Measurements from ENCODE around the gene NTM. TPM values are rescaled to one million over a fixed set of nuclear protein-coding genes. Genes with fewer than 3 reads are reported as not detected.

NTM gene
- total RNA-seq, 1 experiment from 2014 or later: not detected

GRCh38 chr11:132332521-132332920, 962.1 kb downstream of the NTM start (continued):
- TF ChIP-seq EZH2phosphoT487 (IDR thresholded peaks at IDR 0.05; ENCODE audit: borderline replicate concordance) (no peak), ZNF274 (IDR thresholded peaks at IDR 0.05; ENCODE audit: low read depth, low read length) (no peak), RAD21 (IDR thresholded peaks at IDR 0.05; ENCODE audit: low read depth) (no peak), ELF1 (IDR thresholded peaks at IDR 0.05; ENCODE audit: borderline replicate concordance, low read depth) (no peak), CBX3 (IDR thresholded peaks at IDR 0.05; ENCODE audit: low read depth) (no peak), POLR2AphosphoS5 (IDR thresholded peaks at IDR 0.05; ENCODE audit: low read depth, low read length) (no peak), JUND (IDR thresholded peaks at IDR 0.05) (no peak), TCF7L2 (IDR thresholded peaks at IDR 0.05; ENCODE audit: borderline replicate concordance, extremely low read depth, insufficient read depth, insufficient read length) (no peak)

GRCh38 chr11:132334769-132335280, 964.4 kb downstream of the NTM start:
- H3K9me2 ChIP-seq (ENCODE audit: insufficient read depth): no peaks in the 10 kb centered on the region
- no TSS peak for BruUV-seq (replicated peaks)
- no peaks in the 10 kb centered on the region for H3K79me2 ChIP-seq (ENCODE audit: insufficient read depth, low read length)
- no peak overlapping the region for H2AFZ ChIP-seq (ENCODE audit: low read depth, low read length, poor library complexity, severe bottlenecking)
- ChIA-PET POLR2A (no interaction called here), CTCF (no interaction called here), RAD21 (ENCODE audit: low non-redundant PET in 1 of 2, low total read pairs in 2 of 2, uncharacterized antibody in 2 of 2, unreplicated experiment in 2 of 2) (no interaction called here)
- intact Hi-C loops (cut with micrococcal nuclease): no loop called here
- H3K36me3 ChIP-seq (ENCODE audit: control insufficient read depth in 1 of 2, insufficient read depth in 2 of 2, low read length in 2 of 2): no peaks in the 10 kb centered on the region
- peaks cover 0 to 17% of the 10 kb centered on the region in 2 experiments; a peak in 2 of 4 replicates for H3K9me3 ChIP-seq (ENCODE audit: control insufficient read depth in 1 of 2, insufficient read depth in 1 of 2, low read depth in 1 of 2, low read length in 2 of 2)
- no peak overlapping the region for H3K9ac ChIP-seq (ENCODE audit: low read length)
- H3K4me2 ChIP-seq (ENCODE audit: low read length): no peak overlapping the region
- H3K27ac ChIP-seq (ENCODE audit: low read depth, low read length): no peak overlapping the region
- DNase-seq (ENCODE audit: low read depth, low spot score) (no peak), ATAC-seq (no peak)
- no peaks in the 10 kb centered on the region for H3K4me1 ChIP-seq (ENCODE audit: control insufficient read depth in 1 of 2, insufficient read depth in 2 of 2, low read length in 2 of 2)
- H3K27me3 ChIP-seq (ENCODE audit: insufficient read depth, low read length): no peaks in the 10 kb centered on the region
- no peaks in the 10 kb centered on the region for H4K20me1 ChIP-seq (ENCODE audit: insufficient read depth)
- TF ChIP-seq FOSL1 (IDR thresholded peaks at IDR 0.05; ENCODE audit: low read depth) (no peak), ELF1 (IDR thresholded peaks at IDR 0.05; ENCODE audit: borderline replicate concordance, low read depth) (no peak), CBX3 (IDR thresholded peaks at IDR 0.05; ENCODE audit: low read depth) (no peak), ATF3 (IDR thresholded peaks at IDR 0.05) (no peak), SP1 (IDR thresholded peaks at IDR 0.05; ENCODE audit: low read depth) (no peak), EGR1 (IDR thresholded peaks at IDR 0.05; ENCODE audit: low read depth) (no peak), REST (IDR thresholded peaks at IDR 0.05; ENCODE audit: low read depth) (no peak), EZH2 (IDR thresholded peaks at IDR 0.05) (no peak), RAD21 (IDR thresholded peaks at IDR 0.05; ENCODE audit: low read depth) (no peak)
- TF ChIP-seq, protein P1, sequence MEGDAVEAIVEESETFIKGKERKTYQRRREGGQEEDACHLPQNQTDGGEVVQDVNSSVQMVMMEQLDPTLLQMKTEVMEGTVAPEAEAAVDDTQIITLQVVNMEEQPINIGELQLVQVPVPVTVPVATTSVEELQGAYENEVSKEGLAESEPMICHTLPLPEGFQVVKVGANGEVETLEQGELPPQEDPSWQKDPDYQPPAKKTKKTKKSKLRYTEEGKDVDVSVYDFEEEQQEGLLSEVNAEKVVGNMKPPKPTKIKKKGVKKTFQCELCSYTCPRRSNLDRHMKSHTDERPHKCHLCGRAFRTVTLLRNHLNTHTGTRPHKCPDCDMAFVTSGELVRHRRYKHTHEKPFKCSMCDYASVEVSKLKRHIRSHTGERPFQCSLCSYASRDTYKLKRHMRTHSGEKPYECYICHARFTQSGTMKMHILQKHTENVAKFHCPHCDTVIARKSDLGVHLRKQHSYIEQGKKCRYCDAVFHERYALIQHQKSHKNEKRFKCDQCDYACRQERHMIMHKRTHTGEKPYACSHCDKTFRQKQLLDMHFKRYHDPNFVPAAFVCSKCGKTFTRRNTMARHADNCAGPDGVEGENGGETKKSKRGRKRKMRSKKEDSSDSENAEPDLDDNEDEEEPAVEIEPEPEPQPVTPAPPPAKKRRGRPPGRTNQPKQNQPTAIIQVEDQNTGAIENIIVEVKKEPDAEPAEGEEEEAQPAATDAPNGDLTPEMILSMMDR (IDR thresholded peaks at IDR 0.05 in 2 of 3, conservative IDR thresholded peaks at IDR 0.05 in 1 of 3; ENCODE audit: borderline replicate concordance in 1 of 3, insufficient read depth in 1 of 3, low read depth in 2 of 3, low read length in 2 of 3): no peak
- TF ChIP-seq, protein P2, sequence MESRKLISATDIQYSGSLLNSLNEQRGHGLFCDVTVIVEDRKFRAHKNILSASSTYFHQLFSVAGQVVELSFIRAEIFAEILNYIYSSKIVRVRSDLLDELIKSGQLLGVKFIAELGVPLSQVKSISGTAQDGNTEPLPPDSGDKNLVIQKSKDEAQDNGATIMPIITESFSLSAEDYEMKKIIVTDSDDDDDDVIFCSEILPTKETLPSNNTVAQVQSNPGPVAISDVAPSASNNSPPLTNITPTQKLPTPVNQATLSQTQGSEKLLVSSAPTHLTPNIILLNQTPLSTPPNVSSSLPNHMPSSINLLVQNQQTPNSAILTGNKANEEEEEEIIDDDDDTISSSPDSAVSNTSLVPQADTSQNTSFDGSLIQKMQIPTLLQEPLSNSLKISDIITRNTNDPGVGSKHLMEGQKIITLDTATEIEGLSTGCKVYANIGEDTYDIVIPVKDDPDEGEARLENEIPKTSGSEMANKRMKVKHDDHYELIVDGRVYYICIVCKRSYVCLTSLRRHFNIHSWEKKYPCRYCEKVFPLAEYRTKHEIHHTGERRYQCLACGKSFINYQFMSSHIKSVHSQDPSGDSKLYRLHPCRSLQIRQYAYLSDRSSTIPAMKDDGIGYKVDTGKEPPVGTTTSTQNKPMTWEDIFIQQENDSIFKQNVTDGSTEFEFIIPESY (IDR thresholded peaks at IDR 0.05; ENCODE audit: extremely low read depth, insufficient replicate concordance, low read length): no peak
- TF ChIP-seq, protein P3, sequence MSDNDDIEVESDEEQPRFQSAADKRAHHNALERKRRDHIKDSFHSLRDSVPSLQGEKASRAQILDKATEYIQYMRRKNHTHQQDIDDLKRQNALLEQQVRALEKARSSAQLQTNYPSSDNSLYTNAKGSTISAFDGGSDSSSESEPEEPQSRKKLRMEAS (IDR thresholded peaks at IDR 0.05): no peak
- H3K4me3 ChIP-seq (replicated peaks in 1 of 2; ENCODE audit: low read depth in 1 of 2, low read length in 2 of 2): no peak overlapping the region

Measured in HCT116 (cell line).